KOPT-K1 (cell line): Measurements from ENCODE around the gene CALN1.

ENCODE experiments used
- H3K27ac ChIP-seq: fragments of 200-600 bp; sonication (generic); 2 replicates; pipeline ENCODE4 v1.5.1; 2016; ENCODE audit warnings: antibody characterized with exemption, mild to moderate bottlenecking, low read depth, low read length; ENCODE audit not compliant: poor library complexity, severe bottlenecking
- H3K36me3 ChIP-seq: fragments of 200-600 bp; sonication (generic); 2 replicates; pipeline ENCODE4 v1.5.1; 2017; ENCODE audit warnings: antibody characterized with exemption, mild to moderate bottlenecking, low read length, moderate library complexity; ENCODE audit not compliant: insufficient read depth
- H3K9me3 ChIP-seq: fragments of 200-600 bp; sonication (generic); 2 replicates; pipeline ENCODE4 v1.5.1; 2017; ENCODE audit warnings: antibody characterized with exemption, low read length, mild to moderate bottlenecking; ENCODE audit not compliant: insufficient read depth, poor library complexity, severe bottlenecking

Gene CALN1

DNA sequence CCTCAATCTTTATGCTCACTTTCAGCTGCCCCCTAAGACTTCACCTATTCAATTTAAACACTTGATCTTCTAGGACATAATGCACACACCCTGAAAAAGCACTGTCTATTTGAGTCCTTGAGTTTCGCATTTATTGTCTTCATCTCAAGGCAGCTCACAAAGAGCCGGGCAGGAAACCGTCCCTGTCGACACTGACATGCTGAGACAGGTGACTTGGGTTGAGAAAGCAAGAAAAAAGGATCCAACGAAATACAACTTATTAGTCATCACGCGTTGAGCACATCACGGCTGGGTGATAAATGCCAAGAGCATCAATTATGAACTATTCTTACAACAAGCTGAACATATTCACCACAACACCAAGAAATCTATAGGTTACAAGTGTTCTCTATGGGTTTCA is 91.1 kb downstream of the CALN1 start:
- Histone ChIP-seq H3K27ac (no peak overlapping the region), H3K9me3 (no peaks in the 10 kb centered on the region), H3K36me3 (no peaks in the 10 kb centered on the region)

DNA sequence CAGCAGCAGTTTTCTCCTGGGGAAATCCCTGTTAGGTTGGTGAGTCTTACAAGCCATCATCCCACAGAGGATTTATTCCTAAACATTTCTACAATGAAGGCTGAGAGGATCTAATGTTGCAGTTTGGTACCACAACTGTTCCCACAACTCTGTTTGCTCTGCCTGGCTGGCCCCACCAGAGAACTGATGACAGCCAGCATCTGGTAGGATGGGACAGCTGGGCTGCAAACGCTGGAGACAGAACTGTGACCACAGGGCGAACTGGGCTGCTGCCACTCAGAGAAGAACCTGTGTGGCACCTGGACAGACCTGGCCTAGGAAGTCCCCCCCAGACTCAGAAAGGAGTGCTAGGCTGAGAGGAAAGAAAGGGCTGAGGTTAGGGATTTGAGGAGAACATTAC is 94.8 kb downstream of the CALN1 start:
- no peaks in the 10 kb centered on the region for H3K36me3 ChIP-seq

DNA sequence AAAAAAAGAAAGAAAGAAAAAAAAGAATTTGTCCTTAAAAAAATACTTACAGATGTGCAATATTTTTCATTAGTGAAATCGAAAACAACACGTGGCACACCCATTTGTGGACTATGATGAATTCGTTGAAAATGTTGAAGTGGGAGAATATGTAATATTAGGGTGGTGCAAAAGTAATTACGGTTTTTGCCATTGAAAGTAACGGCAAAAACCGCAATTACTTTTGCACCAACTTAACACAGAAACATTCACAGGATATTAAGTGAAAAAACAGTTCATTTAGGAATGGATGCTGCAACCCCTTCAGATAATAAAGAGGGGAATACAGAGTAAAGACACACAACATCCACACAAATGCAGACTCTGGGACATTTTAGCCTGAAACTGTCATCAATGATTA is 96.0 kb downstream of the CALN1 start:
- no peaks in the 10 kb centered on the region for H3K9me3 ChIP-seq
- H3K27ac ChIP-seq = no peak overlapping the region

More for the DNA sequence above, 94.8 kb downstream of the CALN1 start:
- Histone ChIP-seq H3K27ac (no peak overlapping the region), H3K9me3 (no peaks in the 10 kb centered on the region)

DNA sequence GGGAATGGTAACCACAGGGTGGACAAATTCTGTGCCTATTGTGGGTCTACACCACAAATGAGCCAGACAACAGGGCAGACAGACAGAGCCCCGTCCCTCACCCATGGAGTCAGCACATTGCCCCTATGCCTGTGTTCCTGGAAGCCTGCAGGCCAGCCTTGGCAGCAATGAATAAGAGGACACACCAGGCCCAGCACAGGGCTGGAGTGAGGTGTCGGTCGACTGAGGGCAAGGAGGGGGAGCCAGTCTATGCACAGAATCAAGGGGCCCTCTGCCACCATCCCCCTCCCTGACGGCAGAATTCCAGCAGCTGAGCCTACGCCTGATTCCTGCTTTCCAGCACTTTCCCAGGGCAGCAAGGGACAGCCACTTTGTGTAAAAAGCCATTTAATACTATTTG is 98.2 kb downstream of the CALN1 start:
- Histone ChIP-seq H3K27ac (no peak overlapping the region), H3K36me3 (no peaks in the 10 kb centered on the region), H3K9me3 (no peaks in the 10 kb centered on the region)

More for the DNA sequence above, 96.0 kb downstream of the CALN1 start:
- no peaks in the 10 kb centered on the region for H3K36me3 ChIP-seq

DNA sequence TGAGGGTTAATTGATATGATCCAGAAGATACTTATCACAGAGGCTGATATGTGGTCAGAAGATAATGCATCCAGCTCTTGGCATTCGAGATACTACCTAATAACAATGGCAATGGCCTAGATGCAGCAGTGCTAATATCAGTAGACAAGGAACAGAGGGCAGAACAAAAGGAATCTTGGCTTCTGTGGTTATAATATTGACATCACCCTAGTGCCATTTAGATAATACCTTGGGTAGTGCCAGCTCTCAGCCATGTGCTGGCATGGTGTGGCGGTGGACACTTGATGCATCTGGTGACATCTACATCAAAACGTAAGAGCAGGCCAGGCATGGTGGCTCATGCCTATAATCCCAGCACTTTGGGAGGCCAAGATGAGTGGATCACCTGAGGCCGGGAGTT is 101.8 kb downstream of the CALN1 start:
- Histone ChIP-seq H3K9me3 (no peaks in the 10 kb centered on the region), H3K36me3 (no peaks in the 10 kb centered on the region), H3K27ac (no peak overlapping the region)

DNA sequence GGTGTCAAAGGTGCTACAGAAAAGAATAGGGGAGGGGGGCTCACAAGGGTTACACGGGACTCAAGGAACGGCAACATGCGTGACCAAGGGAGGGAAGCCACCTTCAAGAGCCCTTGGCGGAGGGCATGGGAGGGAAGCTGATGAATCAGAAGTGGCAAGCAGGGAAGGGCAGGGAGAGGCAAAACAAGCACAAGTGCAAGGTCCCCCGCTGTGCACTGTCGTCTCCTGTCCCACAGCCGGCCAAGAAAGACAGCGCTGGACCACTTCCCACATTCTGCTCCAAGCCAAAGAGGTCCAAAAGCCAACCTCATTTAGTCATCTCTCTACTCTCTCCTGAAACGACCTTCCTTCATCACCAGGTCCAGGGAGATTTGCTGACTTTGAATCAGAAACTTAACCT is 102.7 kb downstream of the CALN1 start:
- no peaks in the 10 kb centered on the region for H3K36me3 ChIP-seq
- no peak overlapping the region for H3K27ac ChIP-seq
- no peaks in the 10 kb centered on the region for H3K9me3 ChIP-seq

DNA sequence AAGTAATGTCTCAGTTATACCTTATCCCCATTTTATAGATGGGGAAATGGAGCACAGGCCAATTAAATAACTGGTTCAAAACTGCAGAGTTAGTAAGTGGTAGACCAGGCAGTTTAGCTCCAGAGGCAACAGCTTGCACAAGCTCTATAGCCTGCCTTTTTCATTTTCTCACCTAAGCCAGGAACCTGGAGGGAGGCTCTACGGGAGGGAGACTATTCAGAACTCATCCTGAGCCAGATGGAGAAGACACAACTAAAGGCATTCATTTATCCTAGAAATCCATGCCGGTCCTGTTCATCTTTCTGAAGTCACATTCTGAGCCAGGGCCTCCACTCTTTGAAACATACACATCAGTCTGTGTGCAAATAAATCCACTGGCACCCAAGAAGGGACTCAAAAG is 103.2 kb downstream of the CALN1 start:
- H3K27ac ChIP-seq = no peak overlapping the region
- no peaks in the 10 kb centered on the region for H3K9me3 ChIP-seq
- H3K36me3 ChIP-seq = no peaks in the 10 kb centered on the region

DNA sequence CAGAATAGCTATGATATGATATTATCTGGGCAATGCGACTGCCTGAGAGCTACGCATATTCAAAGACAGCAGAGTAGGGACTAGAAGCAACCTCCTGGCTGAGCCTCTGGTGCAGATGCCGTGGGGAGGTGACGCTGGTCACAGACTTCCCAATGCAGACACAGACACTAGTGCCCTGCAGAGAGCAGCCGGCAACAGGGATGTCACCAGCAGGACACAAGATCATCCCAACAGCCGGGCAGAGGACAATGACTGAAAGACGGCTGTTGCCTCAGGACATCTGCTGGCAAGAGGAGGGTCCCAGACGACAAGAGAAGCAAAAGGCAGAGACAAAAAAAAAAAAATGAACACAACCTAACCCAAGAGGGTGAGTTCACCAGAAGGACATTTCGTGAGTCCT is 104.6 kb downstream of the CALN1 start:
- Histone ChIP-seq H3K36me3 (no peaks in the 10 kb centered on the region), H3K27ac (no peak overlapping the region), H3K9me3 (no peaks in the 10 kb centered on the region)

DNA sequence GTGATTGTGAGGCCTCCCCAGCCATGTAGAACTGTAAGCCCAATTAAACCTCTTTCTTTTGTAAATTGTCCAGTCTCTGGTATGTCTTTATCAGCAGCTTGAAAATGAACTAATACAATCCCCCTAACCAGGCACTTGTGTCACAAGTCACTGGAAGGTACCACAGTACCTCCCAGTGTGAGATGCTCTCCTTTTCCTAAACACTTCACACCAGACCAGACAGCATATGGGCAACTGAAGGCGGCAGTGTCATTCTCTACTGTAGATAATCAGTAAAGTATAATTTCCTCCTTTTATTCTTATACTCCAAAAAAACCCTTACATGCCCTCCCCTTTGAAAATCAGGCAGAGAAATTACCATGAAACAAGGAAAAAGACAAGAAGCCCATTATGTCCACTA is 113.2 kb downstream of the CALN1 start:
- H3K27ac ChIP-seq = no peak overlapping the region
- no peaks in the 10 kb centered on the region for H3K9me3 ChIP-seq
- H3K36me3 ChIP-seq = no peaks in the 10 kb centered on the region

DNA sequence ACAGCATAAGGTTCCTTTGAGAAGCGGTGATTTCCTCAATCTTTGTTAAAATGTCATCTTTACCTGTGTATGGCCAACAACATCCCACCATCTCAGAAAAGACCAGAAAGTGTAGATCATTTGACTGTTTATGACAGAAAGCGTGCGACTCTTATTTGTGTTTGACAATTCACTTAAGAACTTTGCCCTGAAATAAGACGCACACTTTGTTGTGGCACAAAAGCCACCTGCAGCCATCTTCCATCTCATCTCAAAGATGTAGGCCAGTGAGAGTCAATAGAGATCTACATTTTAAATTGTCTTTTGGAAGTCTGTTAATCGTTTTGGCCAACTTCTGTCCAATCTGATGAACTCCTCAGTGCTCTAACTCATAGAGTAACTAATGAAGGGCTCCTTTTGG is 114.0 kb downstream of the CALN1 start:
- no peak overlapping the region for H3K27ac ChIP-seq
- no peaks in the 10 kb centered on the region for H3K36me3 ChIP-seq
- H3K9me3 ChIP-seq = no peaks in the 10 kb centered on the region

DNA sequence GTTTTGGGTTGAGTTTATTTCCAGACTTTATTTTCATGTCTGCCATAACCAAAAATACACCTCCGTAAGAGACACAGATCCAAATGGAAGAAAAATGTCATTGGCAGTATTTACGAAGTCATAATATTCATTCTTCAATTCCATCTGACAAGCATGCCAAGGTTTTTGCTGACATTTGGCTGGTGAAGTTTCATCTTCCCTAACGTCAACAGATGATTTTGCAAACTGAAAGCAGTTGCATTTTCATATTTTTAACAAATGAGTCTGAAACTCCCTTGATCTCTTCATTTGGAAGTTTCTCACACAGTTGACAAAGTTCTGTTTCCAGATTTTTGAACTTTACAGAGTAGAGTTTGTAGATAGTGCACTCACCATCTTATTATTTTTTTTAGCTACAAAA is 114.5 kb downstream of the CALN1 start:
- H3K9me3 ChIP-seq = no peaks in the 10 kb centered on the region
- no peak overlapping the region for H3K27ac ChIP-seq
- no peaks in the 10 kb centered on the region for H3K36me3 ChIP-seq

DNA sequence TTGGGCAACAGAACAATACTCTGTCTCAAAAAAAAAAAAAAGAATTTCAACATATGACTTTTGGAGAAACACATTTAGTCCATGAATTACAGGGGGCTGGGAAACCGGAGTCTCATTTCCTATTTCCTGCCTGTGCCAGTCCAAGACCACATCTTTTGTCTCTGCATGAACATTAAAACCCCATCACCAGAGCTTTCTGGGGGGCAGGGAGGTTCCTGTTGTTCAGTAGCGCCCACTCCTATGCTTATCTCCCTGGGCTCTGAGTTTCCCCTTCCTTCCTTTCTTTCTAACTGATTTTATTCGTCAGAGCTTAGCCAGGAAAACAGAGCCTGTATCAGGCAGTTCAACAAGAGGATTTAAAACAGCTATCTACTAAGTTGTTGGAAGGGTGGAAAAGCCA is 119.3 kb downstream of the CALN1 start:
- H3K27ac ChIP-seq = no peak overlapping the region
- no peaks in the 10 kb centered on the region for H3K36me3 ChIP-seq
- no peaks in the 10 kb centered on the region for H3K9me3 ChIP-seq

DNA sequence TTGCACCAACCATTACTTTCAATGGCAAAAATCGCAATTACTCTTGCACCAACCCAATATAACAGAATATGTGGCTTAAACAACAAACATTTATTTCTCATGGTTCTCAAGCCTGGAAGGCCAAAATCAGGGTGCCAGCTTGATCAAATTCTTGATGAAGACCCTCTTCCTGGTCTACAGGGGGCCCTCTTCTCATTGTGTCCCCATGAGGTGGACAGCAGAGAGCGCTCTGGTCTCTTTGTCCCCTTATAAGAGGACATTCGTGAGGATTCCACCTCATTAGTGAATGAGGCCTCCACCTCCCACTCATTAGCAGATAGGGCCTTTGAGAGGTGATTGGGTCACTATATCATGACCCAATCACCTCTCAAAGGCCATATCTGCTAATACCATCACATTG is 120.0 kb downstream of the CALN1 start:
- no peaks in the 10 kb centered on the region for H3K36me3 ChIP-seq
- H3K9me3 ChIP-seq = no peaks in the 10 kb centered on the region
- no peak overlapping the region for H3K27ac ChIP-seq

DNA sequence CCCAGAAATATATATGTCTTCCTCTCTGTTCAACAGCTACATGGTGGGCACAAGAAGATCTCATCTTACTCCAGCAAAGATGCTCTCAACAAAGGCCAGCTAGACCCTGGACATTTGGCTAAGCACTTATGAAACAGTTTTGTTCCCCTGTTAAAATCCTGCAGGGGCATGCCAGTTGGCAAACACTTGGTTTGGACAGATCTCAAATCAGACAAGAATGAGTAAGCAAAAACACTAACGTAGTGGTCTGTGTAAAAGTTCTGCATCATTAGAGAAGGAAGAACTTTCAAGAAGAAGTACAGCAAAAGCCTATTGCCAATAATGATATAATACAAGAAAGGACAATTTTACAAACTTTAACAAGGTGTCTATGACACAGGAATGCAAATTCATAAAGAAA is 125.6 kb downstream of the CALN1 start:
- Histone ChIP-seq H3K36me3 (no peaks in the 10 kb centered on the region), H3K9me3 (no peaks in the 10 kb centered on the region)

DNA sequence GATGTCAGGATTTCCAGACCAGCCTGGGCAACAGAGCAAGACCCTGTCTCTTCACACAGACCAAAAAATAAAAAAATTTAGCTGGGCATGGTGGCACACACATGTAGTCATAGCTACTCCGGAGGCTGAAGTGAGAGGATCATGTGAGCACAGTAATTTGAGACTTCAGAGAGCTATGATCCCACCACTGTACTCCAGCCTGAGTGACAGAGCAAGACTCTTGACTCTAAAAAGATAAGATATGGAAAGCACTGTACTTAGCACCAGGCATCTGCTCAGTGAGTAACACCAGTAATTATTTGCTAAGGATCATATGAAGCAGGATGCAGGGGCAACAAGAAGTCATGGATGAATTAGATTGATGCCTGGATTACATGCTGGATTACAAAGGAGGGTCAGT is 128.8 kb downstream of the CALN1 start:
- Histone ChIP-seq H3K9me3 (no peaks in the 10 kb centered on the region), H3K27ac (no peak overlapping the region), H3K36me3 (no peaks in the 10 kb centered on the region)

More for the DNA sequence above, 125.6 kb downstream of the CALN1 start:
- no peak overlapping the region for H3K27ac ChIP-seq

DNA sequence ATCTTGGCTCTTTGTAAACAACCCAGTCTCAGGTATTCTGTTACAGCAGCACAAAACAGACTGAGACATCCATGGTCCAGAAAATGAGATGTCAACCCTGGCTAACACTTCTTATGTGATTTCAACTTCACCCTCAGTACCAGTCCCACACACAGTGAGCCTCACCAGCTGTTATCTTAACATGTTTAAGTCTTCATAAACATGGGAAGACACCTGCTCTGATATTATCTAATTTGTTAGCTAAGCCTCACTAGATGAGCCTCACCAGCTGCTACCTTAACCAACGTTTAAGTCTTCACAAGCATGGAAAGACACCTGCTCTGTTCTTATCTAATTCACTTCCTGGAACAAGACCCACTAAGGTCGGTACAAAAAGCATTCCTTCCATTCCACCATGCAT is 130.8 kb downstream of the CALN1 start:
- Histone ChIP-seq H3K27ac (no peak overlapping the region), H3K36me3 (no peaks in the 10 kb centered on the region), H3K9me3 (no peaks in the 10 kb centered on the region)

DNA sequence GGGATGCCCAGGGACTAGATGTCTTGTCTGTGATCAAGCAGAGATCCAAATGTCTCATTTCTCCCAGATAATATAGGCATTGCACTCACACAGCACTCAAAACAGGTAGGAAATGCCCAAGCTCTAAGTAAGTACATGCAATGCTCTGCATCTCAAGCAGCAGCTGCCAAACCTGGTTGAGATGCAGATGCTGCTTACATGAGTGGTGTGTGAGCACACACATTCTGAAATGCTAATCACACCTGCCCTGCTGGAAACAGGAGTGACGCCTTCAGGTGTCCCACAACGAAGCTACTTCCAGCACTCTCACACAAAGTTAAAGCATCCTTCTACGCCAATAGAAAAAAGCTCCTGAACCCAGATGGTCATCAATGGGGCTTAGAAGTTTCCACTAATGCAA is 132.9 kb downstream of the CALN1 start:
- Histone ChIP-seq H3K27ac (no peak overlapping the region), H3K36me3 (no peaks in the 10 kb centered on the region)

More for the DNA sequence above, 132.9 kb downstream of the CALN1 start:
- no peaks in the 10 kb centered on the region for H3K9me3 ChIP-seq
